ENCODE results near the gene HABP4. TPM values are rescaled to one million over a fixed set of nuclear protein-coding genes. Genes with fewer than 3 reads are reported as not detected.

Gene HABP4
- total RNA-seq, 1 donor from 2014 or later, result 8.5 TPM

DNA sequence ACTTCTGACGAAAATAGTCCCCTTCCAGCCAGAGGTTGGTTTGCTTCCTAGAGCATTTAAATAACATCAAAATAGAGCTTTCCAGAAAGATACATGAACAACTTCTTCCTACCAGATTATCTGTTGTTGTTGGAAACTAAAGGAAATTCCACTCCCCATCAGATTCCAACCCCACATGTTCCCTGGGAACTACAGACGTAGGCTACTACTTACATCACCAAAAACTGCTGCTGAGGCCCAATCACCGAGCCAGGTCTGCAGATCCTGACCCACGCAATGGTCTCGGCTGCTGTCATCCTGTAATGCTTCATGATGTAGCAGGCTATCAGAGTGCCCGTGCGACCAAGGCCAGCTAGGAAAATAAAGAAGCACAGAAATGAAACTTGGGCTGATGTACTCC is 73.4 kb downstream of the HABP4 start:
- DNase-seq, result no peak

DNA sequence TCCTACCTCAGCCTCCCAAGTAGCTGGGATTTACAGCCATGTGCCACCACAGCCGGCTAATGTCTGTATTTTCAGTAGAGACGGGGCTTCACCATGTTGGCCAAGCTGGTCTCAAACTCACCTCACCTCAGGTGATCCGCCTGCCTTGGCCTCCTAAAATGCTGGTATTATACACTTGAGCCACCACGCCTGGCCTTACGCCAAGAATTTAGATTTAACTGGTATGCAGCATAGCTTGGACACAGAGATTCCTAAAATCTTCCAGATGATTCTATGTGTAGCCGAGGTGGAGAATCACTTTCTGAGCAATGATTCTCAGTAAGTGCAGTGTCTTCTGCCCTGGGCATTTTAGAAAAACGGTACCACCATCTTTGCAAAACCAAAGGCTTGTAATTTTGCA is 74.1 kb downstream of the HABP4 start:
- no peak for DNase-seq

DNA sequence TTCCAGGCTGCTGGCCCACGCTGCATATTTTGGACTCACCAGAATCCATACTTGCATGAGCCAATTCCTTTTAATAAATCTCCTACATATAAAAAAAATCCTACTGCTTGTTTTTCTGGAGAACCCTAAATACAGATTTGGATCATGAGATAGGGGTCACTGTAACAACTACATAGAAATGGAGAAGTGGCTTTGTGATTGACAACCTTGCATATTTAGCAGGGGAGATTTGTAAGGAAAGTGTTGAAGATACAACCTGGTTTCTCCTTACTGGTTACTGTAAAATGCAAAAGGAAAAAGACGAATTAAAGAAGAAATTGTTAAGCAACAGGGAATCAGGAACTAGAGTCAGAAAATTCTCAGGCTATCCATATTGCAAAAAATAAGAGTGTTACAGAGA is 74.8 kb downstream of the HABP4 start:
- DNase-seq, result no peak

DNA sequence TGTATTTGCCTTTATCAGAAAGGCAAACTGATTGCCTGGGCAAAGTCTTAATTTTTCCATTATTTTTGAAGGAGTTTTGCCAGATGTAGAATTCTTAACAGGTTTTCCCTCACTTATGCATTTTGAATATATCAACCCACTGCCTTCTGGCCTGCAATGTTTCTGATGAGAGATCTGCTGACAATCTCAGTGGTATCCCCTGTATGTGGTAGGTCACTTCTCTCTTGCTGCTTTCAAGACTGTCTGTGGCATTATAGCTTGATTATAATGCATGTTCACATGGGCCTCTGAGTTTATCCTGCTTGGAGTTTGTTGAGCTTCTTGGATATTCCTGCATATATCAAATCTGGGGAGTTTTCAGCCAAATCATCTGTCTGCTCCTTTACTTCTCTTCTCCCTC is 82.2 kb downstream of the HABP4 start:
- no peak for DNase-seq

DNA sequence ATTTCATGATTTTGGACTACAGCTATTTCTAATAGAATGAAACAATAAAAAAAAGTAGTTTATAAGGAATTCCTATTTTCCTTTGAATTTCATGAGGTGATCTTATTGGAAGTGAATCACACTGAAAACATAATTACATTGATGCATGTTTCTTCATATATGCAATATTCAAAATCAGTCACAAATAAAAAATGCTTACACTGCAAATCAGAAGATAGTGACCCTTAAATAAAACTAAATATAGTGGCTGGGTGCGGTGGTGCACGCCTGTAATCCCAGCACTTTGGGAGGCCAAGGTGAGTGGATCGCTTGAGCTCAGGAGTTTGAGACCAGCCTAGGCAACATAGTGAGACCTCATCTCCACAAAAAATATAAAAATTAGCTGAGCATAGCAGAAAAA is 90.1 kb downstream of the HABP4 start:
- no peak for DNase-seq

Other genes with a start within 250 kb of the HABP4 start
- gene HSD17B3, start 148.0 kb upstream of the HABP4 start, total RNA-seq, result 0.59 TPM
- 8.0 TPM for gene SLC35D2, start 66.5 kb upstream of the HABP4 start, total RNA-seq
- 7.5 TPM for gene ZNF367, start 31.8 kb upstream of the HABP4 start, total RNA-seq
- gene CDC14B, start 169.7 kb downstream of the HABP4 start, total RNA-seq, result 26.0 TPM
- gene PRXL2C, start 205.1 kb downstream of the HABP4 start, total RNA-seq, result 13.3 TPM